ENCODE measurements around the gene BICD2.

Gene BICD2

DNA sequence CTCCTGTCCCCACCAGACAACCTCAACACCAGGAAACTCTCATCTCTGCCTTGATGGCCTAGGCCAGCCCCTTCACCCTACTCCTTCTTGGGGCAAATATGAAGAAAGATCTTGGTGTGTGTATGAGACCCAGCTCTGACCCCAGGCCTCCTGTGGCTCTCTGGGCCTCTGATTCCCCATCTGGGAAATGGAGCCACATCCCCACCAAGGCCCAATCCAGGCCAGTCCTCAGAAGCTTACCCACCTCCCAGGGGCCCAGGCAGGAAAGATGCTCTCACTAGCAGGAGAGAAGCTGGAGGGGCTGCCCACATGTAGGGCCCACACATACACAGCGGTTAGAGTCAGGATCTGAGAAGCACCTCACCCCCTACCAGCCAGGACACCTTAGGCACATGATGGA is 38.9 kb downstream of the BICD2 start:
- Mint-ChIP-seq H3K4me3 (no peak overlapping the region), H3K27ac (no peak overlapping the region), H3K4me1 (peaks cover 44% of the 10 kb centered on the region), H3K9me3 (no peaks in the 10 kb centered on the region), H3K27me3 (ENCODE audit: low read depth) (no peaks in the 10 kb centered on the region), H3K36me3 (ENCODE audit: low read depth) (peaks cover 19% of the 10 kb centered on the region)
- TF ChIP-seq, protein P1, sequence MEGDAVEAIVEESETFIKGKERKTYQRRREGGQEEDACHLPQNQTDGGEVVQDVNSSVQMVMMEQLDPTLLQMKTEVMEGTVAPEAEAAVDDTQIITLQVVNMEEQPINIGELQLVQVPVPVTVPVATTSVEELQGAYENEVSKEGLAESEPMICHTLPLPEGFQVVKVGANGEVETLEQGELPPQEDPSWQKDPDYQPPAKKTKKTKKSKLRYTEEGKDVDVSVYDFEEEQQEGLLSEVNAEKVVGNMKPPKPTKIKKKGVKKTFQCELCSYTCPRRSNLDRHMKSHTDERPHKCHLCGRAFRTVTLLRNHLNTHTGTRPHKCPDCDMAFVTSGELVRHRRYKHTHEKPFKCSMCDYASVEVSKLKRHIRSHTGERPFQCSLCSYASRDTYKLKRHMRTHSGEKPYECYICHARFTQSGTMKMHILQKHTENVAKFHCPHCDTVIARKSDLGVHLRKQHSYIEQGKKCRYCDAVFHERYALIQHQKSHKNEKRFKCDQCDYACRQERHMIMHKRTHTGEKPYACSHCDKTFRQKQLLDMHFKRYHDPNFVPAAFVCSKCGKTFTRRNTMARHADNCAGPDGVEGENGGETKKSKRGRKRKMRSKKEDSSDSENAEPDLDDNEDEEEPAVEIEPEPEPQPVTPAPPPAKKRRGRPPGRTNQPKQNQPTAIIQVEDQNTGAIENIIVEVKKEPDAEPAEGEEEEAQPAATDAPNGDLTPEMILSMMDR (IDR thresholded peaks at IDR 0.05; ENCODE audit: unreplicated experiment in 3 of 3): no peak

DNA sequence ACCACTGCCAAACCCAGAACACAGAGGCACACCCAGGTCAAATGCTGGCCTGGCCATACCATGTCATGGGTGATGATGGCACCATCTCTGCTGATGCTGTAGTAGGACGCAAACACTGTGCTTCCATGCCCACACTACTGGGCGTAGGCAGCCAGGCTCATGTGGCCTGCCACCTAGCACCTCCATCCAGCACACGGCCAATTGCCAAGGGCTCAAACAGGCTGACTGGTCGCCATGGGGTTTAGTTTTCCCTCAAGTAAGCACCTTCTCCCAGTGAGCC is 39.4 kb downstream of the BICD2 start:
- H3K27ac Mint-ChIP-seq: no peak overlapping the region
- H3K9me3 Mint-ChIP-seq: no peaks in the 10 kb centered on the region
- peaks cover 39% of the 10 kb centered on the region for H3K4me1 Mint-ChIP-seq
- H3K36me3 Mint-ChIP-seq (ENCODE audit: low read depth): peaks cover 23% of the 10 kb centered on the region
- no peak overlapping the region for H3K4me3 Mint-ChIP-seq
- no peaks in the 10 kb centered on the region for H3K27me3 Mint-ChIP-seq (ENCODE audit: low read depth)
- TF ChIP-seq, protein P1 (IDR thresholded peaks at IDR 0.05; ENCODE audit: unreplicated experiment in 3 of 3): no peak

DNA sequence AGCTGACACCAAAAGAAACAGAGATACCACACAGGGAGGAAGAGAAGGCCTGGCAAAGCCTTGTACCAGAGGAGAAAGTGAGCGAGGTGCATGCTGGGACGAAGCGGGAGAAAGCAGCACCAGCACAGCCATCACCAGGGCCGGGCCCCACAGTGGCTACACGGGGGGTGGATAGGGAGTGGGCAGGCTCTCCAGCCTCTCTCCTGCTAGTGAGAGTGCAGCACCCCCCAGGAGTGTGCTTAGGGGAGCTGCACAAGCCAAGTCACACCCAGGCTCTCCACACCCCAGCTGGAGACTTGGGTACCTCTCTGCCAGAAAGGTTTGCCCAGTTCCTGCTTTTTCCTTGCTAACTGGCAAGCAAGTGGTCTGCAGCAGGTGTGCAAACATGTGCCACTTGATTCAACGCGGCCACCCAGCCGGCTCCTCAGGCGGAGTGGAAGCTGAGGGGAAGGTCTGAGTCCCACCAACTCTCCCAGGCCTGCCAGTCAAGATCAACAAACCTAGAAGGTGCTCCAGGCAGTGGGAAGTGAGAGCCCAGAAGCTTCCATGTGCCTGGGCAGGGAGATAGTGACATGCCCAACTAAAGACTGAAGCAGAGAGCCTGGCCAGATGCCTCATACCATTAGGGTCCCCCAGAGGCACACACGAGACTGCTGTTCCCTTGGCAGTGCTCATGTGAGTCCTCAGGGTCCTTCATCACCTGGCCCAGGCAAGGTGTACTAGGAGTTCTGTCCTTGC is 39.9 kb downstream of the BICD2 start:
- H3K9me3 Mint-ChIP-seq: no peaks in the 10 kb centered on the region
- TF ChIP-seq, protein P1 (IDR thresholded peaks at IDR 0.05; ENCODE audit: unreplicated experiment in 3 of 3): no peak
- H3K36me3 Mint-ChIP-seq (ENCODE audit: low read depth): peaks cover 28% of the 10 kb centered on the region
- no peak overlapping the region for H3K27ac Mint-ChIP-seq
- peaks cover 38% of the 10 kb centered on the region for H3K4me1 Mint-ChIP-seq
- H3K27me3 Mint-ChIP-seq (ENCODE audit: low read depth): no peaks in the 10 kb centered on the region
- H3K4me3 Mint-ChIP-seq: no peak overlapping the region

DNA sequence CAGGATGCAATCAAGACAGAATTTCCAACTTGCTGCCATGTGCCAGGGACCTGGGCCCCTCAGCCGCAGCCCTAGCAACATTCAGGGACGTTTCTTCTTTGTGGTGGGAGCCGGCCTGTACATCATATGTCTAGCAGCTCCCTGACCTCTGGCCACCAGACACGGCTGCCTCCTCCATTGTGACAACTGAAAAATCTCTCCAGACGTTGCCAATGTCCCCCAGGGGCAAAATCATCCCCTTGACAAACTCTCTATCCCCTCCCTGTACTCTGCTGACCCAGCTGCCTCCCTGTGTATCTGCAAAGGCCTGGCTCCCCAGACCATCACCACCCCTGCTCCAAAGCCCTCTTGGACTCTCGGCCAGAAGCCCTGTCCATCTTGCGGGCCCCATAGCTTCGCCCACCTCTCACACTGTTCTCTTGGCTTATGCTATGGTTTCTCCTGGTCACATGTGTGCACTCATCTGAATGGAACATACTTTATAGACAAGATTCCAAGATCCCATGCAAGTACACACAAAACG is 40.8 kb downstream of the BICD2 start:
- TF ChIP-seq, protein P1 (IDR thresholded peaks at IDR 0.05; ENCODE audit: unreplicated experiment in 3 of 3): no peak
- H3K27me3 Mint-ChIP-seq (ENCODE audit: low read depth): no peaks in the 10 kb centered on the region
- H3K27ac Mint-ChIP-seq: no peak overlapping the region
- H3K9me3 Mint-ChIP-seq: no peaks in the 10 kb centered on the region
- peaks cover 27% of the 10 kb centered on the region for H3K36me3 Mint-ChIP-seq (ENCODE audit: low read depth)
- peaks cover 31% of the 10 kb centered on the region for H3K4me1 Mint-ChIP-seq
- H3K4me3 Mint-ChIP-seq: no peak overlapping the region

DNA sequence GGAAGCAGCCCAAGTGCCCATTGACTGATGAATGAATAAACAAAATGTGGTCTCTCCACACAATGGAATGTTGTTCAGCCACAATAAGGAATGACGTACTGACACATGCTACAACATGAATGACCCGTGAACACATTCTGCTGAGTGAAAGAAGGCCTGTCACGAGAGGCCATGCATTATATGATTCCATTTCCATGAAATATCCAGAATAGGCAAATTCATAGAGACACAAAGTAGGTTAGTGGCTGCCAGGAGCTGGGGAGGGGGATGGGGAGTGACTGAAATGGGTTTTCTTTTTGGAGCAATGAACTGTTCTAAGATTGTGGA is 41.4 kb downstream of the BICD2 start:
- Mint-ChIP-seq H3K4me3 (no peak overlapping the region), H3K27me3 (ENCODE audit: low read depth) (no peaks in the 10 kb centered on the region), H3K36me3 (ENCODE audit: low read depth) (peaks cover 26% of the 10 kb centered on the region), H3K9me3 (no peaks in the 10 kb centered on the region), H3K27ac (no peak overlapping the region), H3K4me1 (peaks cover 31% of the 10 kb centered on the region)
- TF ChIP-seq, protein P1 (IDR thresholded peaks at IDR 0.05; ENCODE audit: unreplicated experiment in 3 of 3): no peak
